A549 (cell line): ENCODE measurements around the gene LZTFL1.

Source experiments
- CTCF ChIP-seq: fragments of >200 bp; sonication (Bioruptor Twin); formaldehyde crosslinking; IDR thresholded peaks from 3 replicates; pipeline ENCODE4 v1.5.1; 2016
- EHMT2 ChIP-seq: fragments of 200-600 bp; sonication (generic); IDR thresholded peaks from 2 replicates; pipeline ENCODE4 v1.6.1; 2016; ENCODE audit warnings: antibody characterized with exemption, low read depth, mild to moderate bottlenecking, moderate library complexity
- EP300 ChIP-seq, 2 experiments: fragments of >200 bp; sonication (Bioruptor Twin); formaldehyde crosslinking; IDR thresholded peaks; 2 replicates in 1 of 2; 3 replicates in 1 of 2; pipeline ENCODE4 v1.6.1; 2016 to 2017
- REST ChIP-seq: fragments of 200-600 bp; sonication (generic); IDR thresholded peaks from 2 replicates; pipeline ENCODE4 v1.6.1; 2016; ENCODE audit warnings: antibody characterized with exemption, mild to moderate bottlenecking, moderate library complexity
- SREBF2 ChIP-seq: fragments of 450-650 bp; IDR thresholded peaks from 2 replicates; pipeline ENCODE4 v1.6.1; 2014; ENCODE audit warnings: mild to moderate bottlenecking, moderate library complexity
- TF ChIP-seq, protein P1 (sequence below): fragments of 250-450 bp; sonication (Bioruptor Pico); IDR thresholded peaks from 2 replicates; pipeline ENCODE4 v1.5.0; 2021; ENCODE audit warnings: mild to moderate bottlenecking, moderate library complexity, borderline replicate concordance

DNA sequence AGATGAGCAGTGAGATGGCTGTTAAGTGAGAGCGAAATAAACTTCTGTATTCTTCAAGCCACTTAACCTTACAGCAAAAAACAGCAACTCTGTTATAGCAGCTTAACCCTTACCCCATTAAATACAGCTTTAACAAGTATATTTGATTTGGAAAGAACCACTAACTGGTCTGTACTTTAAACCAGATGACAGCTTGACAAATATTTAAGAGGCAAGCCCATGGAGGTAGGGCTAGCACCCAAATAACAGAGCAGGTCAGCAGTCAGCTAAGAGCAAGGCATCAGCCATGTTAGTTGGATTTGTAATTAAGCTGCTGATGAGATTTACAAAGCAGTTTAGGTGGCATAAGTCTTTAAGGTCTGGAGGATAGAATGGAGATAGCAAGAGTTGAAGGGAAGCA, 3.5 kb downstream of the LZTFL1 start:
- TF ChIP-seq EP300 (IDR thresholded peaks at IDR 0.05) (no peak), SREBF2 (no peak), REST (no peak), EHMT2 (no peak), CTCF (no peak)
- TF ChIP-seq, protein P1, sequence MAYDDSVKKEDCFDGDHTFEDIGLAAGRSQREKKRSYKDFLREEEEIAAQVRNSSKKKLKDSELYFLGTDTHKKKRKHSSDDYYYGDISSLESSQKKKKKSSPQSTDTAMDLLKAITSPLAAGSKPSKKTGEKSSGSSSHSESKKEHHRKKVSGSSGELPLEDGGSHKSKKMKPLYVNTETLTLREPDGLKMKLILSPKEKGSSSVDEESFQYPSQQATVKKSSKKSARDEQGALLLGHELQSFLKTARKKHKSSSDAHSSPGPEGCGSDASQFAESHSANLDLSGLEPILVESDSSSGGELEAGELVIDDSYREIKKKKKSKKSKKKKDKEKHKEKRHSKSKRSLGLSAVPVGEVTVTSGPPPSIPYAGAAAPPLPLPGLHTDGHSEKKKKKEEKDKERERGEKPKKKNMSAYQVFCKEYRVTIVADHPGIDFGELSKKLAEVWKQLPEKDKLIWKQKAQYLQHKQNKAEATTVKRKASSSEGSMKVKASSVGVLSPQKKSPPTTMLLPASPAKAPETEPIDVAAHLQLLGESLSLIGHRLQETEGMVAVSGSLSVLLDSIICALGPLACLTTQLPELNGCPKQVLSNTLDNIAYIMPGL, result no peak
